A549 (cell line): ENCODE data around the gene LRATD1. TPM values are rescaled to one million over a fixed set of nuclear protein-coding genes. Genes with fewer than 3 reads are reported as not detected.
A peak's percentile ranks its signal among the peaks of the same experiment; 100 is the strongest.

Experiments
- ATAC-seq, 2 experiments: fragments of 200-7000 bp in 1 of 2; fragments of >200 bp in 1 of 2; cut with Nextera tagmentation in 1 of 2; cut with Tn5 transposase in 1 of 2; 3 replicates each; pipeline versions ENCODE4 v1.8.0 to v1.9.1; 2018 to 2020; ENCODE audit warnings: mild to moderate bottlenecking in 1 of 2, moderate library complexity in 1 of 2
- CTCF ChIA-PET: fragments of 300-600 bp; sonication (Branson Sonifier 250); formaldehyde crosslinking; extraction: SDS; loops from one replicate; lab custom pipeline; 2021; ENCODE audit warnings: antibody characterized with exemption, inconsistent platforms; lab: Yijun Ruan, JAX
- POLR2A ChIA-PET: fragments of 350-600 bp; formaldehyde crosslinking; extraction: SDS; loops from one replicate; lab custom pipeline; 2021; ENCODE audit warnings: antibody characterized with exemption, inconsistent platforms; lab: Yijun Ruan, JAX
- DNase-seq, 2 experiments: peaks; one replicate each; pipeline versions ENCODE4 v3.0.0 to v3.0.0-alpha.2; 2011 to 2016; ENCODE audit warnings: low read depth in 1 of 2, low spot score in 1 of 2
- FAIRE-seq: peaks from 2 replicates; lab custom pipeline; 2011; peaks lifted over from hg19 to GRCh38; lab: Jason Lieb, UNC
- H3K27ac ChIP-seq, 2 experiments: fragments of >200 bp; sonication (Bioruptor Twin); formaldehyde crosslinking; 3 replicates each; pipeline ENCODE4 v1.5.1; 2016 to 2017
- H3K4me1 ChIP-seq: fragments of >200 bp; sonication (Bioruptor Twin); formaldehyde crosslinking; 3 replicates; pipeline ENCODE4 v1.6.1; 2016
- H3K4me2 ChIP-seq: fragments of >200 bp; sonication (Bioruptor Twin); formaldehyde crosslinking; 3 replicates; pipeline ENCODE4 v1.6.1; 2016
- H3K4me3 ChIP-seq: fragments of >200 bp; sonication (Bioruptor Twin); formaldehyde crosslinking; 3 replicates; pipeline ENCODE4 v1.5.1; 2016
- H3K9me3 ChIP-seq: fragments of >200 bp; sonication (Bioruptor Twin); formaldehyde crosslinking; 3 replicates; pipeline ENCODE4 v1.6.1; 2016
- ATOH8 ChIP-seq: fragments of 250-450 bp; sonication (Bioruptor Pico); IDR thresholded peaks from 2 replicates; pipeline ENCODE4 v1.5.0; 2020; ENCODE audit warnings: low read depth, mild to moderate bottlenecking, moderate library complexity
- BCL3 ChIP-seq: fragments of >200 bp; sonication (Bioruptor Twin); formaldehyde crosslinking; IDR thresholded peaks from 3 replicates; pipeline ENCODE4 v1.6.1; 2016
- CEBPB ChIP-seq, 2 experiments: fragments of >200 bp in 1 of 2; sonication (Bioruptor Twin) in 1 of 2; formaldehyde crosslinking in 1 of 2; IDR thresholded peaks; 2 replicates each; pipeline ENCODE4 v1.6.1; 2012 to 2016
- CTCF ChIP-seq: fragments of >200 bp; sonication (Bioruptor Twin); formaldehyde crosslinking; IDR thresholded peaks from 3 replicates; pipeline ENCODE4 v1.5.1; 2016
- E2F6 ChIP-seq: IDR thresholded peaks from 2 replicates; pipeline ENCODE4 v1.6.1; 2012; ENCODE audit warnings: low read depth, borderline replicate concordance
- EHMT2 ChIP-seq: fragments of 200-600 bp; sonication (generic); IDR thresholded peaks from 2 replicates; pipeline ENCODE4 v1.6.1; 2016; ENCODE audit warnings: antibody characterized with exemption, low read depth, mild to moderate bottlenecking, moderate library complexity
- HES2 ChIP-seq: fragments of >200 bp; sonication (Bioruptor Twin); formaldehyde crosslinking; IDR thresholded peaks from 2 replicates; pipeline ENCODE4 v1.6.1; 2016
- HOXA7 ChIP-seq: fragments of 250-450 bp; sonication (Bioruptor Pico); IDR thresholded peaks from 2 replicates; pipeline ENCODE4 v1.5.0; 2020; ENCODE audit warnings: mild to moderate bottlenecking, moderate library complexity
- HOXB5 ChIP-seq: fragments of 250-450 bp; sonication (Bioruptor Pico); IDR thresholded peaks from 2 replicates; pipeline ENCODE4 v1.5.0; 2020; ENCODE audit warnings: mild to moderate bottlenecking, moderate library complexity
- JUN ChIP-seq, 2 experiments: fragments of >200 bp; sonication (Bioruptor Twin); formaldehyde crosslinking; IDR thresholded peaks; 2 replicates in 1 of 2; 3 replicates in 1 of 2; pipeline ENCODE4 v1.6.1; 2016 to 2017
- KDM5A ChIP-seq: fragments of 200-600 bp; sonication (generic); IDR thresholded peaks from 2 replicates; pipeline ENCODE4 v1.6.1; 2016; ENCODE audit warnings: antibody characterized with exemption, mild to moderate bottlenecking
- MAFK ChIP-seq: fragments of 450-650 bp; IDR thresholded peaks from 2 replicates; pipeline ENCODE4 v1.6.1; 2014; ENCODE audit not compliant: partially characterized antibody
- MYC ChIP-seq: IDR thresholded peaks from 2 replicates; pipeline ENCODE4 v1.6.1; 2012; ENCODE audit warnings: mild to moderate bottlenecking, inconsistent platforms, low read length, improper control_type of control experiment, borderline replicate concordance
- RARB ChIP-seq: fragments of 250-450 bp; sonication (Bioruptor Pico); IDR thresholded peaks from 2 replicates; pipeline ENCODE4 v1.8.0; 2021; ENCODE audit warnings: mild to moderate bottlenecking, moderate library complexity
- SMC3 ChIP-seq: fragments of >200 bp; sonication (Bioruptor Twin); formaldehyde crosslinking; IDR thresholded peaks from 3 replicates; pipeline ENCODE4 v1.6.1; 2018; ENCODE audit warnings: inconsistent platforms
- TFCP2L1 ChIP-seq: fragments of 250-450 bp; sonication (Bioruptor Pico); IDR thresholded peaks from 2 replicates; pipeline ENCODE4 v1.5.0; 2021; ENCODE audit warnings: mild to moderate bottlenecking
- ZFP36 ChIP-seq: fragments of 450-650 bp; IDR thresholded peaks from 2 replicates; pipeline ENCODE4 v1.6.1; 2014; ENCODE audit warnings: borderline replicate concordance; ENCODE audit not compliant: partially characterized antibody
- WGBS: methylation state at CpG from one replicate; pipeline ENCODE4 v1.1.6; 2017; ENCODE audit errors: missing lambda C conversion rate; 5-methylcytosine and 5-hydroxymethylcytosine counted together
- polyA plus RNA-seq, 4 experiments: library from polyadenylated mRNA; depleted of rRNA in 3 of 4; stranded (reverse); fragments of >200 nt; fragmentation: RNase III in 1 of 4; extraction: RNeasy Plus Mini Kit Qiagen cat#74134 plus additional on column Dnase treatment in 1 of 4; gene quantifications; 2 replicates in 3 of 4; 3 replicates in 1 of 4; pipeline ENCODE4 v1.2.3, GENCODE V29; 2011 to 2017

LRATD1 gene
- polyA plus RNA-seq, 2 of the 4 experiments (the other 2 are of a cell fraction) = 0.05 TPM; not detected in 1

GRCh38 chr2:14631406-14632040, 994 bp upstream of the LRATD1 start:
- Histone ChIP-seq H3K27ac (no peak overlapping the region), H3K4me2 (no peak overlapping the region), H3K4me1 (peaks cover 16% of the 10 kb centered on the region), H3K9me3 (no peaks in the 10 kb centered on the region; the same call in 2 of the 3 replicates), H3K4me3 (no peak overlapping the region)
- CTCF ChIA-PET = no interaction called here
- no peak for TF ChIP-seq BCL3
- TF ChIP-seq CEBPB (IDR thresholded peaks at IDR 0.05) = no peak
- no peak for TF ChIP-seq EHMT2
- no peak for TF ChIP-seq E2F6
- no peak for TF ChIP-seq HES2
- no peak for TF ChIP-seq MAFK
- no peak for TF ChIP-seq HOXB5 (CRISPR knock-in tag)
- TF ChIP-seq CTCF = no peak
- no peak for TF ChIP-seq KDM5A
- no peak for TF ChIP-seq ATOH8
- no peak for TF ChIP-seq JUN (IDR thresholded peaks at IDR 0.05)
- TF ChIP-seq HOXA7 = no peak
- no peak for TF ChIP-seq TFCP2L1 (CRISPR knock-in tag)
- TF ChIP-seq RARB (CRISPR knock-in tag) = no peak
- 29% methylated on average over 3 of the region's 3 CpGs for WGBS
- DNase-seq = no peak
- POLR2A ChIA-PET = no interaction called here
- ATAC-seq = no peak
- FAIRE-seq = no peak

GRCh38 chr2:14633061-14633460, 544 bp downstream of the LRATD1 start:
- ChIA-PET CTCF (interaction anchor here (1.7 kb wide), 1 partner anchor 8 kb away, joined by 4 read pairs; no protein-coding TSS in a partner anchor), POLR2A (no interaction called here)
- ATAC-seq (peak; percentile 7 to 11; a peak in 3 of 6 replicates), FAIRE-seq (no peak), DNase-seq (peak in 1 of 2 experiments; percentile 2)
- Histone ChIP-seq H3K4me1 (peaks cover 16% of the 10 kb centered on the region), H3K9me3 (no peaks in the 10 kb centered on the region; the same call in 2 of the 3 replicates), H3K27ac (no peak overlapping the region), H3K4me2 (peak overlapping the region; percentile 77), H3K4me3 (peak overlapping the region; percentile 34; the same call in 2 of the 3 replicates)
- no peak for TF ChIP-seq JUN (IDR thresholded peaks at IDR 0.05)
- TF ChIP-seq ZFP36 = no peak
- TF ChIP-seq SMC3 = no peak
- TF ChIP-seq MYC = no peak
- TF ChIP-seq KDM5A = no peak
- no peak for TF ChIP-seq EHMT2
- 13% methylated on average over 13 of the region's 13 CpGs for WGBS
